GM12875 (cell line): Measurements from ENCODE around the gene KRT73.

Experiments
- H3K4me3 ChIP-seq: one replicate; pipeline ENCODE4 v1.5.1; 2011; ENCODE audit warnings: low read depth, low read length, control low read depth
- TF ChIP-seq, protein P1 (sequence below): IDR thresholded peaks from 2 replicates; pipeline ENCODE4 v1.5.1; 2011; ENCODE audit warnings: low read depth, mild to moderate bottlenecking, control low read depth, inconsistent platforms, low read length, moderate library complexity, borderline replicate concordance; ENCODE audit not compliant: insufficient read depth

KRT73 gene

DNA sequence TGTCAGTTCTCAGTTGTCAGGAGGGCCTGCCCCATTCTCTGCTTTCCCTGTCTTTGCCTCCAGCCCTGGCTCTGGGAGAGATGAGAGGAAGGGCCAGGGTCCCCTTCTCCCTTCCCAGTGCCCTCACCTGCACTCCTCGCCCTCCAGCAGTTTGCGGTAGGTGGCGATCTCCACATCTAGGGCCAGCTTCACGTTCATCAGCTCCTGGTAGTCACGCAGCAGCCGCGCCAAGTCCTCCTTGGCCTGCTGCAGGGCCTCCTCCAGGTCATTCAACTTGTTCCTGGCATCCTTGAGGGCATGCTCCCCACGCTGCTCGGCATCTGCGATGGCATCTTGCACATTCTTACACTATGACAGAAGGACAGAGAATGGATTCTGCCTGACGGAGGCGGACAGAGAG is 28.3 kb upstream of the KRT73 start:
- H3K4me3 ChIP-seq, result no peak overlapping the region
- TF ChIP-seq, protein P1, sequence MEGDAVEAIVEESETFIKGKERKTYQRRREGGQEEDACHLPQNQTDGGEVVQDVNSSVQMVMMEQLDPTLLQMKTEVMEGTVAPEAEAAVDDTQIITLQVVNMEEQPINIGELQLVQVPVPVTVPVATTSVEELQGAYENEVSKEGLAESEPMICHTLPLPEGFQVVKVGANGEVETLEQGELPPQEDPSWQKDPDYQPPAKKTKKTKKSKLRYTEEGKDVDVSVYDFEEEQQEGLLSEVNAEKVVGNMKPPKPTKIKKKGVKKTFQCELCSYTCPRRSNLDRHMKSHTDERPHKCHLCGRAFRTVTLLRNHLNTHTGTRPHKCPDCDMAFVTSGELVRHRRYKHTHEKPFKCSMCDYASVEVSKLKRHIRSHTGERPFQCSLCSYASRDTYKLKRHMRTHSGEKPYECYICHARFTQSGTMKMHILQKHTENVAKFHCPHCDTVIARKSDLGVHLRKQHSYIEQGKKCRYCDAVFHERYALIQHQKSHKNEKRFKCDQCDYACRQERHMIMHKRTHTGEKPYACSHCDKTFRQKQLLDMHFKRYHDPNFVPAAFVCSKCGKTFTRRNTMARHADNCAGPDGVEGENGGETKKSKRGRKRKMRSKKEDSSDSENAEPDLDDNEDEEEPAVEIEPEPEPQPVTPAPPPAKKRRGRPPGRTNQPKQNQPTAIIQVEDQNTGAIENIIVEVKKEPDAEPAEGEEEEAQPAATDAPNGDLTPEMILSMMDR, result no peak

DNA sequence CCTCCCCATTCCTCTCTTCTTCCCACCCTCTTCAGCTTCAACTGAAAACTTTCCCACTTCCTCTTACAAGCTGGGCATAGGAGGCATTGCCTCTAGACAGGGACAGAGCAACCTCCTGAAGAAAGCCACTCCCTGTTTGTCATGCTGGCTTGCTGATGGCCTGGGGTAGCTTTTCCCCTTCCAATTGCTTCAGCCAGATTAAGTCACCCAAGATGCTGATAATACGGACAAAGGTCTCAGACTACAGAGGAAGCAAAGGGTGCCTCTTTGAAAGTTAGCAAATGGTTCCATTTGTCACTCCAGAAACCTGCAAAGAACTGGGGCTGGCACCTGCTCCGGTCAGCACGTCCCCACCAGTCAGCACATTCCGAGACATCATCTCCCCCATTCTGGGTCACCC is 27.6 kb upstream of the KRT73 start:
- H3K4me3 ChIP-seq, result no peak overlapping the region
- TF ChIP-seq, protein P1, result no peak

DNA sequence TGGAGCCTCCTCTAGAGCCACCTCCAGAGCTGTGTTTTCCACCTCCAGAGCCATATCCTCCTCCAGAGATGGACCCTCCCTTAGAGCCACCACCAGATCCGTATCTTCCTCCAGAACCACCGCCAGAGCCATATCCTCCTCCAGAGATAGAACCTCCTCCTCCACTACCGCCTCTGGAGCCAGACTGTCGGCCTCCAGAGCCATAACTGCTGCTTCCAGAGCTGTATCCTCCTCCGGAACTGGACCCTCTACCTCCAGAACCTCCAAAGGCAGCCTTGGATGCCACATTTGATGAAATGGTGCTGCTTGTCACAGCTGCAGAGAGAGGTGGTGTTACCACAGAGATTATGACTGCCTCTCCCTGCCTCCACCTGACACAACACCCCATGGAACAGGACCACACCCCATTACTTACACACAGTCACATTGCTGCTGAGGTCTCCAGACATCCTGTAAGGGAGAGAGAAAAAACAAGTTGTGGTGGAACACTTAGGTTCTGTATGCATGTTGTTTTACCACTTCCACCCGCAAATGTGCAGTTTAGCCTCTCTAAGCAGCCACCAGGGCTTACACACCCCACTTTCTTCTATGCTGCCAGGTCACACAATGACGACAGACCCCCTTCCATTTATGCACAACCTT is 26.9 kb upstream of the KRT73 start:
- TF ChIP-seq, protein P1, result no peak
- no peak overlapping the region for H3K4me3 ChIP-seq

DNA sequence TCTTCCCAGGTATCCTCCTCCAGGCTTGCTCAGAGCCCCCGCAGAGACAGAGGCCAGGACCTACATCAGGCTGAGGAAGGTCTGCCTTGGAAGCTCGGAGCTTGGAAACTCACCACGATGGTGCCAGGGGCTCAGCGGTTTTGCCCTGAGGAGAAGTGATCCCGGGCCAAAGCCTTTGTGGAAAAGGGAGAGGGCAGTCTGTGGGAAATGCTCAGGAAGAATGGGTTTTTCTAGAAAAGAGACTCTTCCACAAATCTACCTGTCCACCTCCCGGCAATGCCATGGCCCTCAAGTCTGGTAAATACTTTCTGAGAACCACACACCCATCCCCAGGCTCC is 25.7 kb upstream of the KRT73 start:
- TF ChIP-seq, protein P1, result no peak
- H3K4me3 ChIP-seq, result no peak overlapping the region

DNA sequence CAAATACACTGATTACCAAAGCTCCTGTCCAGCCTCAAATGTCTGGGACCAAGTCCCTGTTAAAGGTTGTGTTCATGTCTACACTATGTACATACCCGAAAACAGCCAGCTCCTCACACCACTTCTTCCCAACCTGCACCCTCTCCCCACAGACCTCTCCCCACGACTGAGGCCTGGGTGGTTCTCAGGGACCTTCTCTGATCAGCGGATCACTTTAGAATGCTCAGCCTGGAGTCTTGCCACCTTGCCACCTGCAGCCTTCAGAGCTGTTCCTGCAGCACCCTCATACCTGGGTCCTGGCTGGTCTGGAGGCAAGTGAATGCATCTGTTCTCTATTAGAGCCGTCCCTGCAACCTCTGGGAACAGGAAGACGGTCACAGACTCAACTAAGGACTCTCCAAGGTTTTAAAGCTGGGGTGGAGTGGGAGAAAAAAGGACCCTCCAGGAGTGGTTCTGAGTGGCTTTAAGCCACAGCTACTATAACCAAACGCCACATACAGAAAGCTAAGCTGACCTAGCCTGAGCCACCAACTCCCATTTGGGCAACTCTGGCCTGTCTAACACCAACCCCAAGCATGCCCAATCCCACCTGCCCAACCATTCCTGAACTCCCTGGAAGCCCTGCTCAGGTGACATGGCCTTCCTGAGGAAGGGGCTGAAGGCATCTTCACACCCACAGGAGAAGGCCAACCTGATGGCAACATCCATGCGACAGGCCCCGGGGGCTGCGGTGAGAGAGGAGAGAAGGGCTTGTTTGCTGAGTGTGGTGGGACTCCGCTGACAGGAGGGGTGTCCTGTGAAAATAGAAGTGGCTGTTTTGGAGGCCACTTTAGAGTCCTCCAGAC is 25.1 kb upstream of the KRT73 start:
- no peak overlapping the region for H3K4me3 ChIP-seq
- TF ChIP-seq, protein P1, result no peak

DNA sequence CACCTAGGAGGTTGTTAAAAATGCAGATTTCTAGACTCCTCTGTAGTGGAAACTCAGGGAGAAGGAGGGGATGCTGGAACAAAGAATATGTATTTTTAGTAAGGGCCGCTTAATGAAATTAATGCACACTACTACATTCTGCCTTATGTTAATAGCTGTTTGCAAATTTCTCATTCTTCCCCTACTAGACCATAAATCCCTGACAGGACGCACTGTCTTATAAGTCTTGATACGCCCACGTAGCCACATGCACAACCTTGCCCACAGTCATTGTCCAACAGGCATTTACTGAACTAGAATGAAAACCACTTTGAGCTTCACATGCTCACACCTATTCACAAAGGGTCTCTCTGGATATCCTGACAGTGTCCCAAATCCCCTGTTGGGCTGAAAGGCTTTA is 23.1 kb upstream of the KRT73 start:
- H3K4me3 ChIP-seq, result no peak overlapping the region

More for the DNA sequence above, 23.1 kb upstream of the KRT73 start:
- TF ChIP-seq, protein P1, result no peak
